CD8-positive, alpha-beta memory T cell (primary cell): ENCODE measurements around the gene RPEL1. TPM values are rescaled to one million over a fixed set of nuclear protein-coding genes. Genes with fewer than 3 reads are reported as not detected.
"Not testable (repeated sequence)": the region's sequence is repeated elsewhere in the genome, so short reads cannot be mapped to it uniquely, and the experiment has no call there.

Experiments
- CTCF ChIA-PET: fragments of 350-600 bp; sonication (Branson Sonifier 250); formaldehyde crosslinking; loops from one replicate; lab custom pipeline; 2021; ENCODE audit warnings: antibody characterized with exemption; lab: Charles Lee
- POLR2A ChIA-PET: fragments of 350-600 bp; sonication (Branson Sonifier 250); formaldehyde crosslinking; loops from one replicate; lab custom pipeline; 2021; ENCODE audit warnings: antibody characterized with exemption; lab: Charles Lee
- DNase-seq, 5 donors: peaks; one replicate each; pipeline versions ENCODE4 v3.0.0 to v3.0.0-alpha.2; 2020 to 2022; ENCODE audit warnings: mixed read lengths in 1 of 5
- H3K27ac ChIP-seq: one replicate; pipeline ENCODE4 v1.7.0; 2013; ENCODE audit warnings: low read depth, mild to moderate bottlenecking, low read length, moderate library complexity
- H3K27me3 ChIP-seq: 2 replicates; pipeline ENCODE4 v1.7.0; 2013; ENCODE audit warnings: low read length, mild to moderate bottlenecking; ENCODE audit not compliant: insufficient read depth, poor library complexity, severe bottlenecking
- H3K36me3 ChIP-seq: 2 replicates; pipeline ENCODE4 v1.7.0; 2013; ENCODE audit warnings: mild to moderate bottlenecking, low read length, moderate library complexity; ENCODE audit not compliant: insufficient read depth
- H3K4me1 ChIP-seq: 2 replicates; pipeline ENCODE4 v1.7.0; 2013; ENCODE audit warnings: mild to moderate bottlenecking, low read length, moderate library complexity; ENCODE audit not compliant: insufficient read depth
- H3K4me3 ChIP-seq: 2 replicates; pipeline ENCODE4 v1.7.0; 2013; ENCODE audit warnings: mild to moderate bottlenecking, low read length
- H3K9me3 ChIP-seq: 2 replicates; pipeline ENCODE4 v1.7.0; 2013; ENCODE audit warnings: mild to moderate bottlenecking, low read length
- H3K27ac Mint-ChIP-seq, 8 donors: one replicate each; pipeline ENCODE4 v1.8.0; 2020 to 2021; ENCODE audit warnings: mixed read lengths in 8 of 8, mild to moderate bottlenecking in 6 of 8, inconsistent platforms in 3 of 8, moderate library complexity in 3 of 8
- H3K27me3 Mint-ChIP-seq, 2 donors: one replicate each; pipeline ENCODE4 v1.8.0; 2020 to 2021; ENCODE audit warnings: mixed read lengths in 2 of 2, mild to moderate bottlenecking in 1 of 2, moderate library complexity in 1 of 2
- H3K36me3 Mint-ChIP-seq, 3 donors: one replicate each; pipeline ENCODE4 v1.8.0; 2020 to 2021; ENCODE audit warnings: mixed read lengths in 3 of 3, inconsistent platforms in 1 of 3, mild to moderate bottlenecking in 1 of 3
- H3K4me1 Mint-ChIP-seq, 3 donors: one replicate each; pipeline ENCODE4 v1.8.0; 2020 to 2021; ENCODE audit warnings: mixed read lengths in 3 of 3, inconsistent platforms in 1 of 3, mild to moderate bottlenecking in 1 of 3
- H3K4me3 Mint-ChIP-seq, 7 donors: one replicate each; pipeline ENCODE4 v1.8.0; 2020 to 2021; ENCODE audit warnings: mixed read lengths in 7 of 7, mild to moderate bottlenecking in 6 of 7, moderate library complexity in 4 of 7, inconsistent platforms in 2 of 7
- H3K9me3 Mint-ChIP-seq, 5 donors: one replicate each; pipeline ENCODE4 v1.8.0; 2020 to 2022; ENCODE audit warnings: mixed read lengths in 5 of 5, mild to moderate bottlenecking in 3 of 5, moderate library complexity in 2 of 5, inconsistent platforms in 1 of 5
- polyA plus RNA-seq: library from polyadenylated mRNA; unstranded; fragments of 300-500 nt; fragmentation: Illumina TruSeq; gene quantifications from one replicate; pipeline ENCODE4 v1.2.3, GENCODE V29; 2021
- total RNA-seq, 2 experiments: library from RNA; stranded (reverse); gene quantifications; one replicate each; pipeline ENCODE4 v1.2.3, GENCODE V29; 2021

RPEL1 gene
- total and polyA plus RNA-seq, 3 experiments from 2014 or later: not detected

GRCh38 chr10:103224133-103224532 lies 21.6 kb upstream of the RPEL1 start:
- Histone ChIP-seq H3K9me3 (no peaks in the 10 kb centered on the region), H3K4me1 (no peaks in the 10 kb centered on the region), H3K27me3 (no peaks in the 10 kb centered on the region), H3K36me3 (no peaks in the 10 kb centered on the region), H3K4me3 (no peak overlapping the region), H3K27ac (no peak overlapping the region)
- POLR2A ChIA-PET: no interaction called here
- Mint-ChIP-seq H3K9me3 (peaks cover 9 to 21% (median 17%) of the 10 kb centered on the region in 5 donors), H3K4me1 (no peaks in the 10 kb centered on the region), H3K27me3 (peaks cover 2 to 3% of the 10 kb centered on the region in 2 donors), H3K36me3 (peaks cover 4 to 16% (median 8%) of the 10 kb centered on the region in 3 donors), H3K4me3 (no peak overlapping the region), H3K27ac (peak overlapping the region in 1 of 8 donors; percentile 78)
- no peak for DNase-seq
- CTCF ChIA-PET: no interaction called here

- H3K4me1 Mint-ChIP-seq, H3K27me3 ChIP-seq, H3K27me3 Mint-ChIP-seq, H3K27ac ChIP-seq, POLR2A ChIA-PET, H3K4me1 ChIP-seq, H3K9me3 ChIP-seq, H3K4me3 Mint-ChIP-seq, H3K27ac Mint-ChIP-seq, H3K4me3 ChIP-seq, DNase-seq, CTCF ChIA-PET, H3K36me3 ChIP-seq: not testable (repeated sequence)
- H3K9me3 Mint-ChIP-seq: peaks cover 9 to 21% (median 17%) of the 10 kb centered on the region in 5 donors
- H3K36me3 Mint-ChIP-seq: peaks cover 4 to 16% (median 8%) of the 10 kb centered on the region in 3 donors
Observed at GRCh38 chr10:103224721-103225120, 21.0 kb upstream of the RPEL1 start.

GRCh38 chr10:103225939-103226338 lies 19.7 kb upstream of the RPEL1 start:
- Mint-ChIP-seq H3K27me3 (peaks cover 1 to 3% of the 10 kb centered on the region in 2 donors), H3K4me3 (no peak overlapping the region), H3K9me3 (peaks cover 9 to 21% (median 17%) of the 10 kb centered on the region in 5 donors), H3K27ac (no peak overlapping the region), H3K4me1 (no peaks in the 10 kb centered on the region), H3K36me3 (peaks cover 4 to 16% (median 8%) of the 10 kb centered on the region in 3 donors)
- Histone ChIP-seq H3K36me3 (no peaks in the 10 kb centered on the region), H3K9me3 (no peaks in the 10 kb centered on the region), H3K27me3 (no peaks in the 10 kb centered on the region), H3K4me1 (no peaks in the 10 kb centered on the region), H3K4me3 (no peak overlapping the region), H3K27ac (no peak overlapping the region)
- no peak for DNase-seq
- ChIA-PET POLR2A (no interaction called here), CTCF (no interaction called here)

GRCh38 chr10:103227416-103227815 lies 18.3 kb upstream of the RPEL1 start:
- Mint-ChIP-seq H3K4me1 (no peaks in the 10 kb centered on the region), H3K9me3 (peaks cover 6 to 19% (median 13%) of the 10 kb centered on the region in 5 donors), H3K27me3 (peaks cover 5 to 6% of the 10 kb centered on the region in 2 donors), H3K27ac (no peak overlapping the region), H3K4me3 (no peak overlapping the region), H3K36me3 (peaks cover 3 to 13% (median 8%) of the 10 kb centered on the region in 3 donors)
- no peaks in the 10 kb centered on the region for H3K9me3 ChIP-seq
- no peak for DNase-seq
- POLR2A ChIA-PET: no interaction called here
- H3K4me1 ChIP-seq: no peaks in the 10 kb centered on the region
- no peak overlapping the region for H3K27ac ChIP-seq
- no peak overlapping the region for H3K4me3 ChIP-seq
- H3K27me3 ChIP-seq: no peaks in the 10 kb centered on the region
- H3K36me3 ChIP-seq: no peaks in the 10 kb centered on the region
- CTCF ChIA-PET: no interaction called here

GRCh38 chr10:103231047-103231551 lies 14.6 kb upstream of the RPEL1 start:
- H3K9me3 ChIP-seq: no peaks in the 10 kb centered on the region

GRCh38 chr10:103232131-103232673 lies 13.5 kb upstream of the RPEL1 start:
- no peak overlapping the region for H3K4me3 ChIP-seq
- H3K36me3 Mint-ChIP-seq: no peaks in the 10 kb centered on the region
- CTCF ChIA-PET: no interaction called here
- H3K27ac Mint-ChIP-seq: no peak overlapping the region
- H3K27me3 Mint-ChIP-seq: peaks cover 3 to 5% of the 10 kb centered on the region in 2 donors
- no peaks in the 10 kb centered on the region for H3K4me1 Mint-ChIP-seq
- H3K27me3 ChIP-seq: no peaks in the 10 kb centered on the region
- H3K36me3 ChIP-seq: no peaks in the 10 kb centered on the region
- H3K9me3 Mint-ChIP-seq: no peaks in the 10 kb centered on the region
- no peak overlapping the region for H3K27ac ChIP-seq
- no peaks in the 10 kb centered on the region for H3K4me1 ChIP-seq
- DNase-seq: no peak
- no peaks in the 10 kb centered on the region for H3K9me3 ChIP-seq
- H3K4me3 Mint-ChIP-seq: no peak overlapping the region
- POLR2A ChIA-PET: no interaction called here

More at GRCh38 chr10:103231047-103231551, 14.6 kb upstream of the RPEL1 start:
- Mint-ChIP-seq H3K27me3 (peaks cover 3 to 5% of the 10 kb centered on the region in 2 donors), H3K4me1 (no peaks in the 10 kb centered on the region), H3K36me3 (no peaks in the 10 kb centered on the region), H3K4me3 (no peak overlapping the region), H3K27ac (no peak overlapping the region), H3K9me3 (no peaks in the 10 kb centered on the region)
- H3K27ac ChIP-seq: no peak overlapping the region
- no peak for DNase-seq
- H3K36me3 ChIP-seq: no peaks in the 10 kb centered on the region
- H3K27me3 ChIP-seq: no peaks in the 10 kb centered on the region
- H3K4me1 ChIP-seq: no peaks in the 10 kb centered on the region
- POLR2A ChIA-PET: no interaction called here
- H3K4me3 ChIP-seq: no peak overlapping the region
- CTCF ChIA-PET: no interaction called here

- CTCF ChIA-PET: no interaction called here
Observed at GRCh38 chr10:103232772-103233488, 12.8 kb upstream of the RPEL1 start.

GRCh38 chr10:103235775-103236174 lies 9.9 kb upstream of the RPEL1 start:
- no peak for DNase-seq
- Histone ChIP-seq H3K27ac (no peak overlapping the region), H3K4me3 (no peak overlapping the region), H3K4me1 (no peaks in the 10 kb centered on the region), H3K36me3 (no peaks in the 10 kb centered on the region), H3K27me3 (no peaks in the 10 kb centered on the region), H3K9me3 (no peaks in the 10 kb centered on the region)
- ChIA-PET POLR2A (no interaction called here), CTCF (interaction anchor here (2.5 kb wide), 1 partner anchor 9 kb away, joined by 5 read pairs; no protein-coding TSS in a partner anchor)
- no peaks in the 10 kb centered on the region for H3K36me3 Mint-ChIP-seq
- H3K27ac Mint-ChIP-seq: no peak overlapping the region
- peaks cover 5 to 7% (median 5%) of the 10 kb centered on the region in 3 donors for H3K4me1 Mint-ChIP-seq
- no peak overlapping the region for H3K4me3 Mint-ChIP-seq
- peaks cover 3% of the 10 kb centered on the region in 2 donors for H3K27me3 Mint-ChIP-seq
- H3K9me3 Mint-ChIP-seq: no peaks in the 10 kb centered on the region

More at GRCh38 chr10:103232772-103233488, 12.8 kb upstream of the RPEL1 start:
- Mint-ChIP-seq H3K4me1 (no peaks in the 10 kb centered on the region), H3K9me3 (no peaks in the 10 kb centered on the region), H3K4me3 (no peak overlapping the region), H3K27me3 (peaks cover 3 to 5% of the 10 kb centered on the region in 2 donors), H3K27ac (peak overlapping the region in 1 of 8 donors; percentile 24), H3K36me3 (no peaks in the 10 kb centered on the region)
- POLR2A ChIA-PET: no interaction called here
- Histone ChIP-seq H3K27ac (no peak overlapping the region), H3K4me1 (no peaks in the 10 kb centered on the region), H3K27me3 (no peaks in the 10 kb centered on the region), H3K4me3 (no peak overlapping the region), H3K36me3 (no peaks in the 10 kb centered on the region), H3K9me3 (no peaks in the 10 kb centered on the region)
- no peak for DNase-seq
